AG09319 (cell line): ENCODE data around the gene TLL2.

ENCODE experiments used
- DNase-seq: peaks from one replicate; pipeline ENCODE4 v3.0.0-alpha.2; 2010; ENCODE audit warnings: low read depth; ENCODE audit errors: extremely low read depth
- CTCF ChIP-seq: IDR thresholded peaks from 2 replicates; pipeline ENCODE4 v1.5.1; 2011; ENCODE audit warnings: low read depth, mild to moderate bottlenecking, inconsistent platforms, low read length, moderate library complexity

Gene TLL2

DNA sequence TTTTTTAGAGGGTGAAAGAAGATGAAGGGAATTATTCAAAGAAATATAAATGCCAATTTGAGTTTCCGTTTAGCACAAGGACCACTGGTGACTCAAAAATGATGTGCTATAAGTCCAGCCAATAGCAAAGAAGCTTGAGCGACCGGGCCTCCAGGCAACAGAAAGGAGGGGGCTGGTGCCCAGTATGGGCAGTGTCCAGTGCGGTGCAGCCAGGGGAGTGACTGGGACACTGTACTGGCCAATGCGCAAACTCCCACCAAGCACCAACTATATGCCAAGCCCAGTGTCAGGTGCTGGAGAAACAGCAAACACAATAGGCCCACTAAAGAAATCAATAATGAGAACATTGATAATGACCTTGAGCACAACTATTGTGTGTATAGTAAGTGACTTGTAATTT, 144.8 kb downstream of the TLL2 start:
- TF ChIP-seq CTCF, result no peak
- no peak for DNase-seq

DNA sequence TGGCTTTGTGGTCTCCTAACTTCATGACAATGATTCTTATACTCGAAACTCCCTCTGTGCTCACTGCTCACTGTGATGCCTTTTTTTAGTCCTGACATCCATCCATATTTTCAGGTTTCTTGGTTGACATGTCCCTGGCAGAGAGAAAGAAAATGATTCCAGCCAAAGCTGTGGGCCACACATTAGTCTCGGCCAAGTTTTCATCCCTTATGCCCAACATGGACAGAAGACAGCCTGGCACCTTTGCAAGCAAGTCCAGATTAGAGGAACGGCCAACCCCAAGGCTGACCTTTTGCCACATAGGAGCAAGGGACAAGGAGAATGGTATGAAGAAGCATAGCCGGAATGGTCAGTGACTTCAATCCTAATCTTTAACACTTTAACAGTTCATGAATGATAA, 146.3 kb downstream of the TLL2 start:
- DNase-seq, result no peak
- TF ChIP-seq CTCF, result no peak

DNA sequence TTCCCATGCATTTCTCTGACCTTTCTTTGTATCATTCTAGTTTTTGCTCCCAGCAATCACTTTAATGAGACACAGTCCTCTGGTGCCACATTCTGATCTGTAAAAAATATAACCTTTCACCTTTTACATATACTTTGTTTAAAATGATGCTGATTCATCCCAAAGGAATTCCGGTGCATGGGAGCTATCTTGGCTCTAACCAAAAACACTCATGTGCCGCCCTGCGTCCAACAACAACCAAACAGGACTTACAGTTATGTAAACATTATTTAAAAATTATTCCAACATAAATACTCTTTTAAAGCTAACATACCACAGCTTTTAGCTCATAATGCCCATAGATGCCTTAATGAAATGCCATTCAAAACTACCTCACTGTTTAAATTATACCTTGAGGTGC, 147.2 kb downstream of the TLL2 start:
- no peak for DNase-seq
- TF ChIP-seq CTCF, result no peak

GRCh38 chr10:96365571-96365970, 148.2 kb downstream of the TLL2 start:
- no peak for DNase-seq
- no peak for TF ChIP-seq CTCF

DNA sequence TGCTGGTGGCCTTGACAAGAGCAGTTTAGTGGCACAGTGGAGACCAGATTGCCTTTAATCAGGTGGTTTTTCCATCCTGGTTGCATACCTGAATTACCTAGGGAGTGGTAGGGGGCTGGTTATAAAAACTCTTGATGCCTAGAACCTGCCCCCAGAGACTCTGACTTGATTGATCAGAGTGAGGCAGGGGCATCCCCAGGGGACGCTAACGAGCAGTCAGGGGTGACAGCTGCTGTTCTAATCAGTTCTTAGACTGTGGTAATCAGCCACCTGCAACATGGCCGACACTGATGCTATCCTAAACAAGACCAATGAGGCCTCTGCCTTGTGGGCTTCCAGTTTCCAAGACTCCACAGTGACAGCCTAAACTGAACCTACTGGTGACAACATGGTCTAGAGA, 153.0 kb downstream of the TLL2 start:
- DNase-seq, result no peak

DNA sequence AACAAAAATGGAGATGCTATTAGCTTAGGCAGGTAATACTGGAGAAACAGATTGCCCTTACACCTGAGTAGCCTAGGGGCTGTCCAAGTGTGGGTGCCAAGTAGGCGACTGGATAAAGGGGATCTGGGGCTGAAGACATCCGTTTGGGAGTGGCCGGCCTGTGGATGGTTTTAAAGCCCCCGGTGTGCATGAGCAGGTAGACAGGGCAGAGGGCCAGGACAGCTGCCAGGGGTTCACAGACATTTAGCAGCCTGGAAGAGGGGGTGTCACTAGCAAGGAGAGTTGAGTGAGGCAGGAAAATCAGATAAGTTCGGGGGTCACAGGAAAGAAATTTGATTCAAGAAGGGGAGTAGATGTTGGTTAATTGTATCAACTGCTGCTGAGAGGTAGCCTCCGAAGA, 153.4 kb downstream of the TLL2 start:
- TF ChIP-seq CTCF, result no peak
- no peak for DNase-seq

More for the DNA sequence above, 153.0 kb downstream of the TLL2 start:
- TF ChIP-seq CTCF, result no peak

DNA sequence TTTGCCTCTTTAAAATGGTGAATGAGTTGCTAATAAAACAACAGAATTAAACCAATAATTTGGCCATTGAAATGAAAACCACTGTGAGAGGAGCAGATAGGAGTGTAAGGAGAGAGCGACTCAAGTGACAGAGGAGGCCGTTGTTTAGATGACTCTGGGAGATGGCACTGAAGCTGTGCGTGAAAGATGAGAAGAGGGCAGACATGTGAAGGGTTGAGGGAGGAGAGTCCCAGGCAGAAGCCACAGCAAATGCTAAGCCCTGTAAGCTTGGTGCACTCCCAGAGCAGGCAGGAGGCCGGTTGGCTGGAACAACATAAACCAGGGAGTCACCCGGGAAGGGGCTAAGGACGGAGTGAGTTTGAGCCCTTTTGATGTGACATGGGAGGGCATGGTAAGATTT, 154.1 kb downstream of the TLL2 start:
- no peak for TF ChIP-seq CTCF
- DNase-seq, result no peak
